HEK293T (cell line): ENCODE data around the gene AGMO.

Source experiments
- CTCF ChIA-PET: fragments of 350-600 bp; formaldehyde crosslinking; extraction: SDS; loops from one replicate; lab custom pipeline; 2021; ENCODE audit warnings: antibody characterized with exemption, inconsistent platforms; lab: Yijun Ruan, JAX
- POLR2A ChIA-PET: fragments of 350-600 bp; formaldehyde crosslinking; extraction: SDS; loops from one replicate; lab custom pipeline; 2020; ENCODE audit warnings: antibody characterized with exemption, inconsistent platforms; lab: Yijun Ruan, JAX
- DNase-seq: peaks from one replicate; pipeline ENCODE4 v3.0.0; 2012; ENCODE audit warnings: mixed read lengths; ENCODE audit errors: extremely low spot score
- ARNT ChIP-seq: fragments of 450-650 bp; IDR thresholded peaks from 2 replicates; pipeline ENCODE4 v1.6.1; 2017; ENCODE audit warnings: mild to moderate bottlenecking
- BHLHE40 ChIP-seq: fragments of 450-650 bp; IDR thresholded peaks from 2 replicates; pipeline ENCODE4 v1.6.1; 2016; ENCODE audit warnings: mild to moderate bottlenecking, moderate library complexity, borderline replicate concordance
- CTBP1 ChIP-seq: fragments of 450-650 bp; IDR thresholded peaks from 2 replicates; pipeline ENCODE4 v1.6.1; 2016; ENCODE audit warnings: borderline replicate concordance
- ELF4 ChIP-seq: fragments of 450-650 bp; IDR thresholded peaks from 2 replicates; pipeline ENCODE4 v1.6.1; 2017; ENCODE audit warnings: antibody characterized with exemption
- FOXA1 ChIP-seq: fragments of 450-650 bp; IDR thresholded peaks from 2 replicates; pipeline ENCODE4 v1.6.1; 2016; ENCODE audit warnings: mild to moderate bottlenecking
- FOXK2 ChIP-seq: fragments of 450-650 bp; IDR thresholded peaks from 2 replicates; pipeline ENCODE4 v1.6.1; 2016; ENCODE audit warnings: mild to moderate bottlenecking
- FOXM1 ChIP-seq: fragments of 450-650 bp; IDR thresholded peaks from 2 replicates; pipeline ENCODE4 v1.6.1; 2017; ENCODE audit warnings: mild to moderate bottlenecking, borderline replicate concordance
- HDGF ChIP-seq: fragments of 450-650 bp; IDR thresholded peaks from 2 replicates; pipeline ENCODE4 v1.6.1; 2017; ENCODE audit warnings: antibody characterized with exemption, borderline replicate concordance
- L3MBTL2 ChIP-seq: fragments of 450-650 bp; conservative IDR thresholded peaks from 2 replicates; pipeline ENCODE4 v1.6.1; 2016; ENCODE audit warnings: mild to moderate bottlenecking
- LEF1 ChIP-seq: fragments of 450-650 bp; IDR thresholded peaks from 2 replicates; pipeline ENCODE4 v1.6.1; 2017; ENCODE audit warnings: mild to moderate bottlenecking, borderline replicate concordance
- NFRKB ChIP-seq: fragments of 450-650 bp; IDR thresholded peaks from 2 replicates; pipeline ENCODE4 v1.6.1; 2016; ENCODE audit warnings: mild to moderate bottlenecking, moderate library complexity
- PKNOX1 ChIP-seq: fragments of 450-650 bp; IDR thresholded peaks from 2 replicates; pipeline ENCODE4 v1.6.1; 2016
- SP1 ChIP-seq: fragments of 450-650 bp; IDR thresholded peaks from 2 replicates; pipeline ENCODE4 v1.6.1; 2017
- SUZ12 ChIP-seq: fragments of 450-650 bp; IDR thresholded peaks from 2 replicates; pipeline ENCODE4 v1.6.1; 2016; ENCODE audit warnings: mild to moderate bottlenecking
- TARDBP ChIP-seq: fragments of 450-650 bp; IDR thresholded peaks from 2 replicates; pipeline ENCODE4 v1.6.1; 2016
- ZNF384 ChIP-seq: fragments of 450-650 bp; IDR thresholded peaks from 2 replicates; pipeline ENCODE4 v1.6.1; 2016

AGMO gene

GRCh38 chr7:15257689-15258088 lies 304.1 kb downstream of the AGMO start:
- ChIA-PET POLR2A (no interaction called here), CTCF (no interaction called here)
- TF ChIP-seq BHLHE40 (no peak), NFRKB (no peak), ZNF384 (no peak), TARDBP (no peak)

GRCh38 chr7:15252181-15252580 lies 309.6 kb downstream of the AGMO start:
- no peak for TF ChIP-seq SP1
- no peak for TF ChIP-seq ELF4
- no peak for TF ChIP-seq FOXA1
- TF ChIP-seq PKNOX1, result no peak
- TF ChIP-seq SUZ12, result no peak
- no peak for TF ChIP-seq FOXM1
- no peak for TF ChIP-seq BHLHE40
- TF ChIP-seq NFRKB, result no peak
- no peak for TF ChIP-seq TARDBP
- TF ChIP-seq ARNT, result no peak
- TF ChIP-seq FOXK2, result no peak
- TF ChIP-seq LEF1, result no peak
- TF ChIP-seq HDGF, result no peak
- TF ChIP-seq ZNF384, result no peak
- TF ChIP-seq CTBP1, result no peak
- TF ChIP-seq L3MBTL2, result no peak
- ChIA-PET POLR2A (no interaction called here), CTCF (no interaction called here)
- DNase-seq, result no peak

More at GRCh38 chr7:15257689-15258088, 304.1 kb downstream of the AGMO start:
- DNase-seq, result no peak

- DNase-seq, result no peak
- POLR2A ChIA-PET, result no interaction called here
- TF ChIP-seq NFRKB (no peak), HDGF (no peak), CTBP1 (no peak), TARDBP (no peak), FOXK2 (no peak), FOXA1 (no peak), SP1 (no peak), LEF1 (no peak), ARNT (no peak), FOXM1 (no peak), ELF4 (no peak), SUZ12 (no peak), L3MBTL2 (no peak), PKNOX1 (no peak), ZNF384 (no peak)
- CTCF ChIA-PET, result no interaction called here
Observed at GRCh38 chr7:15248514-15248913, 313.3 kb downstream of the AGMO start.

- no peak for DNase-seq
- no peak for TF ChIP-seq HDGF
- no peak for TF ChIP-seq TARDBP
- no peak for TF ChIP-seq FOXA1
- TF ChIP-seq ARNT, result no peak
- no peak for TF ChIP-seq FOXK2
- no peak for TF ChIP-seq PKNOX1
- TF ChIP-seq FOXM1, result no peak
- TF ChIP-seq CTBP1, result no peak
- no peak for TF ChIP-seq L3MBTL2
- no peak for TF ChIP-seq ZNF384
- no peak for TF ChIP-seq SP1
- no peak for TF ChIP-seq BHLHE40
- TF ChIP-seq LEF1, result no peak
- TF ChIP-seq NFRKB, result no peak
- no peak for TF ChIP-seq SUZ12
- TF ChIP-seq ELF4, result no peak
- ChIA-PET CTCF (no interaction called here), POLR2A (no interaction called here)
Observed at GRCh38 chr7:15245831-15246230, 316.0 kb downstream of the AGMO start.

GRCh38 chr7:15239801-15240200 lies 322.0 kb downstream of the AGMO start:
- POLR2A ChIA-PET, result no interaction called here
- CTCF ChIA-PET, result no interaction called here
- no peak for DNase-seq
- no peak for TF ChIP-seq NFRKB
- no peak for TF ChIP-seq BHLHE40
- no peak for TF ChIP-seq HDGF
- TF ChIP-seq SP1, result no peak
- TF ChIP-seq LEF1, result no peak
- no peak for TF ChIP-seq FOXA1
- no peak for TF ChIP-seq PKNOX1
- TF ChIP-seq ARNT, result no peak
- no peak for TF ChIP-seq ZNF384

- TF ChIP-seq SUZ12, result no peak
- TF ChIP-seq ELF4, result no peak
- TF ChIP-seq TARDBP, result no peak
- TF ChIP-seq NFRKB, result no peak
- no peak for TF ChIP-seq SP1
- no peak for TF ChIP-seq BHLHE40
- TF ChIP-seq ARNT, result no peak
- no peak for TF ChIP-seq FOXA1
- no peak for TF ChIP-seq PKNOX1
- no peak for TF ChIP-seq FOXM1
- no peak for TF ChIP-seq LEF1
- no peak for TF ChIP-seq CTBP1
- TF ChIP-seq ZNF384, result no peak
- no peak for TF ChIP-seq L3MBTL2
- no peak for TF ChIP-seq HDGF
- no peak for TF ChIP-seq FOXK2
- CTCF ChIA-PET, result no interaction called here
- DNase-seq, result no peak
- POLR2A ChIA-PET, result no interaction called here
Observed at GRCh38 chr7:15236952-15237351, 324.9 kb downstream of the AGMO start.
